ENCODE results near the gene DLGAP4.

The DLGAP4 gene

DNA sequence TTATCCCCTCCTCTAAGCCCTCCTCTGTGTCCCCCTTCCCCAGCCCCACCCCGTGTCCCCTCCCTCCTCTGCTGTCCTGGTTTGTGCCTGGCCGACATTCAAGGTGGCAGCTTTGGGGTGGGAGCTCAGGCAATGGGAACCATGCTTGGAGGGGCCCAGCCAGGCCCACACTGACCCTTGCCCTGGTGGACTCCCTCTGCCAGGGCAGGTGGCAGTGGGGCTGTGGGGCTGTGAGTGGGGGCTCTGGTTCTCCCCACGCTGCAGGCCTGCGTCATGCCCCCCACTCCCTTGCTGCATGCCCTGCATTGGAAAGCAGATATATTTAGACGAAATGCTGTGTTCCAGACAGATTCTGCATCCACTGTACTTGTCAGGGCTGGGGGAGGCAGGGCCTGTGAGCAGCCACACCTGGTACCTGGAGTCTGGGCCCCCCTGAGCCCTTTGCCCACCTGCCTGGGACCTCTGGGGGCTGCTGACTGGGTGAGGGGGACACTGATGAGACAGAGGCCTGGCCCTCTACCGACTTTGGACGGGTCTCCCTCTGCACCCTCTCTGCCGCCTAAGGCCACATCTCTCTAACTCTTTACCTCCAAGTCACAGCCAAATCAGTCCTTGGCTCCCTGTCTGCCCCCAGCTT, 14.2 kb downstream of the DLGAP4 start:
- no peak overlapping the region for H3K4me3 ChIP-seq (IDR thresholded peaks at IDR 0.05; ENCODE audit: insufficient read depth, low read depth, low read length)
- TF ChIP-seq, protein P1, sequence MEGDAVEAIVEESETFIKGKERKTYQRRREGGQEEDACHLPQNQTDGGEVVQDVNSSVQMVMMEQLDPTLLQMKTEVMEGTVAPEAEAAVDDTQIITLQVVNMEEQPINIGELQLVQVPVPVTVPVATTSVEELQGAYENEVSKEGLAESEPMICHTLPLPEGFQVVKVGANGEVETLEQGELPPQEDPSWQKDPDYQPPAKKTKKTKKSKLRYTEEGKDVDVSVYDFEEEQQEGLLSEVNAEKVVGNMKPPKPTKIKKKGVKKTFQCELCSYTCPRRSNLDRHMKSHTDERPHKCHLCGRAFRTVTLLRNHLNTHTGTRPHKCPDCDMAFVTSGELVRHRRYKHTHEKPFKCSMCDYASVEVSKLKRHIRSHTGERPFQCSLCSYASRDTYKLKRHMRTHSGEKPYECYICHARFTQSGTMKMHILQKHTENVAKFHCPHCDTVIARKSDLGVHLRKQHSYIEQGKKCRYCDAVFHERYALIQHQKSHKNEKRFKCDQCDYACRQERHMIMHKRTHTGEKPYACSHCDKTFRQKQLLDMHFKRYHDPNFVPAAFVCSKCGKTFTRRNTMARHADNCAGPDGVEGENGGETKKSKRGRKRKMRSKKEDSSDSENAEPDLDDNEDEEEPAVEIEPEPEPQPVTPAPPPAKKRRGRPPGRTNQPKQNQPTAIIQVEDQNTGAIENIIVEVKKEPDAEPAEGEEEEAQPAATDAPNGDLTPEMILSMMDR (conservative IDR thresholded peaks at IDR 0.05; ENCODE audit: low read depth, low read length): no peak
- no peak overlapping the region for H2AFZ ChIP-seq (ENCODE audit: low read depth)
- H3K36me3 ChIP-seq (ENCODE audit: insufficient read depth): no peaks in the 10 kb centered on the region
- H3K4me2 ChIP-seq: no peak overlapping the region
- no peak overlapping the region for H3K27ac ChIP-seq
- H3K27me3 ChIP-seq (ENCODE audit: insufficient read depth, low read depth): peaks cover 62% of the 10 kb centered on the region
- no peaks in the 10 kb centered on the region for H3K79me2 ChIP-seq (ENCODE audit: insufficient read depth, low read depth)
- no peak overlapping the region for H3K9ac ChIP-seq
- no peaks in the 10 kb centered on the region for H4K20me1 ChIP-seq (ENCODE audit: insufficient read depth)
- H3K4me1 ChIP-seq (ENCODE audit: low read depth, poor library complexity, severe bottlenecking): no peaks in the 10 kb centered on the region

DNA sequence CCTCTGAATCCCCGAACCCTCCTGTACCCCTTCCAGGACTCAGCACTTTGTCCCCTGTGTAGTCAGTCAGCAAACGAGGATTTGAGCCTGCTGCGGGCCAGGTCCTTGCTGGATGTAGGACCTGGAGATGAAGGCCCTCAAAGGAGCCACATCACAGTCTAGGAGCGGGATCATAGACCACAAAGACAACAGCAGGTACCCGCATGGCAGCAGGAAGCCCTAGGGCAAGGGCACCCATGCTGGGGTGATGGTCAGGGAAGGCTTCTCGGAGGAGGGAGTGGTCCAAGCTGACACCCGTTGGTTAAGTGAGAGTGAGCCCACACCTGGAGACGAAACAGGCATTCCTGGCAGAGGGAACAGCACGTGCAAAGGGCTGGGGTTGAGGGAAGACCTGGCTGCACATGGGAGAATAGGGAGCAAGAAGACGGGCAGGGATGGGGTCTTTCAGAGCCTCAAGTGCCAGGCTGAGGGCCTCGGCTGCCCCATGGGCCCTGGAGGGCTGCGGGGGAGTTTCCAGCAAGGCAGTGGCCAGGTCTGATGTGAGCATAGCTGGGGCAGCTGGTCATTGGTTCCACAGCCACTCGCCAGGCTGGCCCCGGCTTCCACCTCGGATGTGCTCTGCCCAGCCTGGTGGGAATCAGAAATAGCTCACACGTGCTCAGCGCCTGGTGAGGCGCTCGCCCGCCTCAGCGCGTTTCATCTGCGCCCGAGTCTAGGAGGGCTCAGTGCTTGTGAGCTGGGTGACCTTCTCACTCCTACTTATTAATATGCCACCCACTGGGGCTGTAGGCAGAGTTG, 15.0 kb downstream of the DLGAP4 start:
- Histone ChIP-seq H3K9ac (no peak overlapping the region), H4K20me1 (ENCODE audit: insufficient read depth) (no peaks in the 10 kb centered on the region), H2AFZ (ENCODE audit: low read depth) (no peak overlapping the region), H3K36me3 (ENCODE audit: insufficient read depth) (no peaks in the 10 kb centered on the region), H3K4me3 (IDR thresholded peaks at IDR 0.05; ENCODE audit: insufficient read depth, low read depth, low read length) (no peak overlapping the region), H3K4me2 (no peak overlapping the region), H3K27ac (no peak overlapping the region), H3K4me1 (ENCODE audit: low read depth, poor library complexity, severe bottlenecking) (no peaks in the 10 kb centered on the region), H3K79me2 (ENCODE audit: insufficient read depth, low read depth) (no peaks in the 10 kb centered on the region), H3K27me3 (ENCODE audit: insufficient read depth, low read depth) (peaks cover 60% of the 10 kb centered on the region)
- TF ChIP-seq, protein P1 (conservative IDR thresholded peaks at IDR 0.05; ENCODE audit: low read depth, low read length): no peak

DNA sequence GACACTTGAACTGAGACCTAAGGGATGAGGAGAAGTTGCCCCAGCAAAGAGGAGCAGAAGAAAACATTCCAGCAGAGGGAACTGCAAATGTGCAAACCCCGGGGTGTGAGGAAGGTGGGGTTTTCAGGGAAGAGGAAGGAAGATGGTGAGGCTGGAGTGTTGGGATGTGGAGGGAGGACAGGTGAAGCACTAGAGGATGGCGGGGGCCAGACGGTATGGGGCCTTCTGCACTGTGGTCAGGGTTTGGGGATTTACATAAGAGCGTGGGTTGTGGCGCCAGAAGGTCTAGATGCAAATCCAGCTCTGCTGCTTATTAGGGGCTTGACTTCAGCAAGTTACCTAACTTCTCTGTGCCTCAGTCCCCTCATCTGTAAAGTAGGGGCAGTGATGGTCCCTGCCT, 16.0 kb downstream of the DLGAP4 start:
- H3K27ac ChIP-seq: no peak overlapping the region
- peaks cover 51% of the 10 kb centered on the region for H3K27me3 ChIP-seq (ENCODE audit: insufficient read depth, low read depth)
- H3K9ac ChIP-seq: no peak overlapping the region
- no peaks in the 10 kb centered on the region for H3K4me1 ChIP-seq (ENCODE audit: low read depth, poor library complexity, severe bottlenecking)
- H4K20me1 ChIP-seq (ENCODE audit: insufficient read depth): no peaks in the 10 kb centered on the region
- no peaks in the 10 kb centered on the region for H3K36me3 ChIP-seq (ENCODE audit: insufficient read depth)
- TF ChIP-seq, protein P1 (conservative IDR thresholded peaks at IDR 0.05; ENCODE audit: low read depth, low read length): no peak
- no peak overlapping the region for H2AFZ ChIP-seq (ENCODE audit: low read depth)
- H3K4me2 ChIP-seq: no peak overlapping the region
- no peak overlapping the region for H3K4me3 ChIP-seq (IDR thresholded peaks at IDR 0.05; ENCODE audit: insufficient read depth, low read depth, low read length)
- no peaks in the 10 kb centered on the region for H3K79me2 ChIP-seq (ENCODE audit: insufficient read depth, low read depth)

DNA sequence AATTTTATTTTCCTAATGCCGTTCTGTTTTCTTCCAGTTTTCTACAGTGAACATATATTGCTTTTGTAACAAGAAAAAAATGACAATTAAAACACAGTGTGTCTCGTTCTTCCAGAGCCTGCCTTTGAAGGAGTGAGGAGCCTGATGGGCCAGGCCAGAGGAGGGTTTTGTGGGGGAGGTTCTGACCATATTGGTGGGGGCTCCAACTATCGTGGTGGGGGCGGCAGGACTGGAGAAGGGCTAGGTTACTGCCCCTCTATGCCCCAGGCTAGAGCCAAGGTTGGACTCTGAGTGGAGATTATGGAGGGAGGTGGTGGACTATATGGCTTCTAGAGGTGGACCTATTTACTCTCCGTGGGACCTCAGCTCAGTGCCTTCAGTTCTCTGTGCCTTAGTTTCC, 24.0 kb downstream of the DLGAP4 start:
- Histone ChIP-seq H3K27me3 (ENCODE audit: insufficient read depth, low read depth) (peaks cover 56% of the 10 kb centered on the region), H3K4me2 (no peak overlapping the region), H3K79me2 (ENCODE audit: insufficient read depth, low read depth) (no peaks in the 10 kb centered on the region), H3K4me3 (IDR thresholded peaks at IDR 0.05; ENCODE audit: insufficient read depth, low read depth, low read length) (no peak overlapping the region), H3K9ac (no peak overlapping the region), H3K27ac (no peak overlapping the region), H3K4me1 (ENCODE audit: low read depth, poor library complexity, severe bottlenecking) (no peaks in the 10 kb centered on the region), H2AFZ (ENCODE audit: low read depth) (no peak overlapping the region), H3K36me3 (ENCODE audit: insufficient read depth) (no peaks in the 10 kb centered on the region), H4K20me1 (ENCODE audit: insufficient read depth) (no peaks in the 10 kb centered on the region)
- TF ChIP-seq, protein P1 (conservative IDR thresholded peaks at IDR 0.05; ENCODE audit: low read depth, low read length): no peak
